NCI-H146 (cell line): ENCODE results near the gene FIZ1.

Experiments
- DNase-seq: peaks from one replicate; lab custom pipeline; 2025; lab: John Stamatoyannopoulos, UW

FIZ1 gene, protein sequence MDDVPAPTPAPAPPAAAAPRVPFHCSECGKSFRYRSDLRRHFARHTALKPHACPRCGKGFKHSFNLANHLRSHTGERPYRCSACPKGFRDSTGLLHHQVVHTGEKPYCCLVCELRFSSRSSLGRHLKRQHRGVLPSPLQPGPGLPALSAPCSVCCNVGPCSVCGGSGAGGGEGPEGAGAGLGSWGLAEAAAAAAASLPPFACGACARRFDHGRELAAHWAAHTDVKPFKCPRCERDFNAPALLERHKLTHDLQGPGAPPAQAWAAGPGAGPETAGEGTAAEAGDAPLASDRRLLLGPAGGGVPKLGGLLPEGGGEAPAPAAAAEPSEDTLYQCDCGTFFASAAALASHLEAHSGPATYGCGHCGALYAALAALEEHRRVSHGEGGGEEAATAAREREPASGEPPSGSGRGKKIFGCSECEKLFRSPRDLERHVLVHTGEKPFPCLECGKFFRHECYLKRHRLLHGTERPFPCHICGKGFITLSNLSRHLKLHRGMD

DNA sequence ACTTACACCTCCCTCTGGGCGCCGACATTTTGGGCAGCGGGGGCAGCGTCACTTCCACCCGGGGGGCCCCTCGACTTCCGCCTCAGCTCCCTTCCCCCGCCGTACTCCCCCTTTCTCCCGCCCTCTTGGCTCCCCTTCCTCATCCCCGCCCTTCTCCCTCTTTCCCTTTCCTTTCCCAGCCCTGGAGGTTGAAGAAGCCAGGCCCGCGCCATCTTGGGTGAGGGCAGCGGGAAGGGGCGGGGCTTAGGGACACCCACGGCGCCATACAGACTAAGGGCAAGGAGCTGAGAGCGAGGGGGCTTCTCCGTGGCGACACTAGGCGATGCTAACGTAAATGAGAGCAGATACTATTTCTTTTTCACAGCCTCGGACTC lies at the start of gene FIZ1:
FIZ1 (minus strand) TSS at position 50 of the 374 bp plus-strand sequence. CDS start 1,652 bp downstream, outside the sequence.
- peak; percentile 100 for DNase-seq

DNA sequence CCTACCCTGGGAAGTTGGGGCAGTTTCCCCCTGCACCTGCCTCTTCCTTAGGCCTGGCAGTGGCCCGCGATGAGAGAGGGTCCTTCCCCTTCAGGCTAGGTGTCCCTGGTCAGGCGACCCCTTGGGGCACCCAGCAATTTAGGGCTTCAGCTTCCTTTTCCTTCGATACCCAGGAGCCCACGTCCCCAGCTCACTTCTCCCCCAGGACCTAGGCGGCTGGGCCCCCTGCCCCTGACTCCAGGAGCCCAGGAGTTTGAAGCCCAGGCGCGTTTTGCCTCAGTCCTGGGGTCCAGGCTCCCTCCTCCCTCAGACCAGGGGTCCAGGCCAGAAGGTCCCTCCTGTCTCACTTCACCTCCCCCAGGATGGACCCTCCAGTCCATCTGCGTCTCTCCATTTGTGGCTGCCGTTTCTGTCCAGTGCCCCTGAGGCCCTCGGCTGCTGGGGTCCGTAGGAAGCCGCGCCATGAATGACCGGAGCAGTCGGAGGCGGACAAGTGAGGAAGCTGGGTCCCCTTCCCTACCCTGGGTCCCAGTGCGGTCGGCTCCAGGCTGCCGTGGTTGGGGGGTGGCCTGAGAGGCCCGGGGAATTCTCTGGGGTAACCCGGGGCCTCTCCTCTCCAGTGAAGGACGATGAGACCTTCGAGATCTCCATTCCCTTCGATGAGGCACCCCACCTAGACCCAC lies 49.4 kb upstream of the FIZ1 start:
- peak; percentile 24 for DNase-seq

DNA sequence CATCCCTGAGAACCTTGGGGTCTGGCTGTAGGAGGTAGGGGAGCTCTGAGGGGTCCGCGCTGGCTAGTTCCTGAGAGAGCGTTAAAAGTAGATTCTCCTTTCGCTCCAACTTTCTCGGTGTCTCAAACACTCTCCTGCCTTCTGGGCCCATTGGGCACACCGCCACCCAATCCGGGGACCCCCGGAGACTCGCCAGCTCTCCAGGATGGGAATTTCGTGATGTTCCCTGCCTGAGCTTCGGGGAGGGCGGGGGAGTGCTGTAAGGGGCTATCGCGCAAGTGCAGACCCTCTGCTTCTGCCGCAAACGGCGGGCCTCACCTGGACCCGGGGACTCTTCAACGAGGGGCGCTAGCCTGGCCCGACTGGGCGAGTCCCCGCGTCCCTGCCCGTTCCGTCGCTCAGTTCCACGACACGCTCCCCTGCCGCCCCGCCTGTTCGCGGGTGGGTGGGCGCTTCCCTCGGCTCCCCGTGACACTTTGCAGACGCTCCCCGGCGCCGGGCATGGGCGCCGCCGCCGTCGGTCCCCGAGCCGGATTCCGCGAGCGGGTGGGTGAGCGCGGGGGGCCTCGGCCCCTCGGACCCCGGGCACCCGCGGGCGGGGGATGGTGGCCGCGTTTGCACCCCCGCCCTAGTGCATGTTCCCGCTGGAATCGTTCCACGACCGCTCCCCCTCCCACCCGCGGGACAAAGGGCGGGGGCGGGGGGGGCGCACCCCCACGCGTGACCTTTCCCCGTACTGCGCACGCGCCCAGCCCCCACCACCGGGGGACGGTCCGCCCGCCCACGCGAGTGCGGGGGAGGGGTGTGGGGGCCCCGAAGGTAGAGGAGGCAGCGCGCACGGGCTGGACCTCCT lies 48.6 kb upstream of the FIZ1 start, which contains the start of gene CCDC106:
CCDC106 (plus strand) TSS at position 481 of the 853 bp plus-strand sequence. CDS start 835 bp downstream, outside the sequence.
- DNase-seq, result peak; percentile 55

DNA sequence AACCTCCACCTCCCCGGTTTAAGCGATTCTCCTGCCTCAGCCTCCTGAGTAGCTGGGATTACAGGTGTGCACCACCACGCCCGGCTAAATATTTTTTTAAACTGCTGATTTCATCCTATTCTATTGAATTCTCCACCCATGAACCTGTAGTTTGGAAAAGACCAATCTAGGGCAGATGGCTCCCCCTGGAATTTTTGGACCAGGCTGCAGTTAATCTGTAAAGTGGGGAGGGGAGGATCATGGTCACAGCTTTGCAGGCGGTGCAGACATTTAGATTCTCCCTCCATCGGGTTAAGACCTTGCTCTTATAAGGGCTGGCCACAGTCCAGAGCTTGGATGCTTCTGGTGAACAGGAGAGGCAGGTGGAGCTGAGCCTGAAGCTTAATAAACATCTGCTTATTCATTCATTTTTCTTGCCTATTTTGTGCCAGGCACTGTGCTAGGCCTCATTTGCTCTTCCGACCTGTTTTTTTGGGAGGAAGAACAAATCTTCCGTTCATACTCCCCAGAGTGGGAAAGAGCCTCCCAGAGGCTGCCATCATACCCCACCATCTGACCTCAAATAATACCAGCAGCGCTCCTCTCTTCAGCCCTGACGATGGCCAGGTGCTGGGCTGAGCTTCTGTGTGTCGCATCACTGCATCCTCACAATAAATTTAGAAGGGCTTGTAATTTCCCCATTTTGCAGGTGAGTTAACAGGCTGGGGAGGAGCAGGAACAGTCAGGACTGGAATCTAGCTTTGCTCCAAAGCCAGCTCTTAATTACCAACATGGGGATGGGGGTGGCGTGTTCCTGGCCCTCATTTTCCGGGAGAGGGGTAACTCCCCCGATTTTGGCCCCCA lies 47.8 kb upstream of the FIZ1 start:
- DNase-seq, result peak; percentile 18

DNA sequence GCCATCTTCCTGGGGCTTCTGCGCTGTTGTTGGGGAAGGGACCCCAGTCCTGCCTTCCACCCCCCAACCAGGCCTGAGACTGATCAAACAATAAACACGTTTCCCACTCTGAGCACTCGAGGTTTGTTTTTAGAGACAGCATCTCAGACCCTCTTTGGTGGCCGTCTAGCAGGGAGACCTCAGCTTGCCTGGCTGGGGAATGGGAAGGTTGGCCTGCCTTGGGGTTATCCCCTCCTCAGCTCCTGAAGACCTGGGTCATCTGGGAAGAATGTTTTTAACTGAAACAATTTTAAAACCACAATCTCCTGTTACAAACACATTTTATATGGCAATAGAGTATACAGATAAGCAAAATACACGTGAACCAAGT lies 46.2 kb upstream of the FIZ1 start:
- DNase-seq, result no peak

DNA sequence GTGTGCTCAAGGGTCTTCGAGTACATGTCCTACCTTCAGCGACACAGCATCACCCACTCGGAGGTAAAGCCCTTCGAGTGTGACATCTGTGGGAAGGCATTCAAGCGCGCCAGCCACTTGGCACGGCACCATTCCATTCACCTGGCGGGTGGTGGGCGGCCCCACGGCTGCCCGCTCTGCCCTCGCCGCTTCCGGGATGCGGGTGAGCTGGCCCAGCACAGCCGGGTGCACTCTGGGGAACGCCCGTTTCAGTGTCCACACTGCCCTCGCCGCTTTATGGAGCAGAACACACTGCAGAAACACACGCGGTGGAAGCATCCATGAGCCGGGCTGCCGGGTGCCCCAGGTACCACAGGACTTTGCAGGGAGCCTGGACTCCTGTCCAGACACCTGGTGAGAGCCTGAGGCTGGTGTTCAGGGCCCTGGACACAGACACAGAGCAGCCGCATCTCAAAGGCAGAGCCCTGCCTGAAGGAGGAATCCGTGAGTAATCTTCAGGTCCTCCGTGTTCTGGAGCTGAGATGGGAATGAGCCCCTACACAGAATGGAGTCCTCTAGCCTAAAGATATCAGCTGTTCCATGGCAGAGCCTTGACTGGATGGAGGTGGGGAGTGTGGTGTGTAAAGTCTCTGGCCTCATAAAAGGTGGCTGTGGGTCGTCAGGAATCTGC lies 45.7 kb upstream of the FIZ1 start:
- DNase-seq, result no peak

DNA sequence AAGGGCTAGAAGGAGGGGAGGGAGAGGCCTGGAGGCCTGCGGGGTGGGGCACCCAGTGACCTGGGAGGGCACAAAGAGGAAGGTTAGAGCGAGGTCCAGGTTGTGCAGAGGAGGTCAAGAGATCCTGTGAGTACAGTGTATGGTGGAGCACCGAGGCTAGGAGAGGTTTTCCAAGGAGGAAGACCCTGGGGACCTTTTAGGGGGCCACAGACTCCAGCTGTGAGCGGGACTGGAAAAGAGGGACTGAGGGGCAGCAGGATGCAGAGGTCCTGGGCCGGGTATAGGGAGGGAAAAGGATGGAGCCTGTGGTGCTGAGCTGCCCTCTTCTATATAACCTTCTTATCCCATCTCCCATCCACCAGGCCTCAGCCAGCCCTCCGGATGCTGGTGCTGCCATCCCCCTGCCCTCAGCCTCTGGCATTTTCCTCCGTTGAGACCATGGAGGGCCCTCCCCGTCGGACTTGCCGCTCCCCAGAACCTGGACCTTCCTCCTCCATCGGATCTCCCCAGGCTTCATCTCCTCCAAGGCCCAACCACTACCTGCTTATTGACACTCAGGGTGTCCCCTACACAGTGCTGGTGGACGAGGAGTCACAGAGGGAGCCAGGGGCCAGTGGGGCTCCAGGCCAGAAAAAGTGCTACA lies 45.0 kb upstream of the FIZ1 start:
- DNase-seq, result no peak

DNA sequence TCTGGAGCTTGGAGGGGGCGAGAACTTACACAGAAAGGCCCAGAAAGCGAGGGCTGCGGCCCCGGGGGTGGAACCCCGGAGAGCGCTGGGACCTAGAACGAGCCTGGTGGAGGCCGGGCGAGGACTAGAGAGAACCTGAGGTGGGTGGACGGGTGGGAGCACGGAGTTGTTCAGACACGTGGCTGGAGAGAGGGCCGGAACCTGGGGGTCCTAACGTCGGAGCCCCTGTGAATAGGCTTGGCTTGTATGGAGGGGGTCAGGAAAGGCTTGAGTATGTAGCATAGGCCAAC lies 44.5 kb upstream of the FIZ1 start:
- no peak for DNase-seq

DNA sequence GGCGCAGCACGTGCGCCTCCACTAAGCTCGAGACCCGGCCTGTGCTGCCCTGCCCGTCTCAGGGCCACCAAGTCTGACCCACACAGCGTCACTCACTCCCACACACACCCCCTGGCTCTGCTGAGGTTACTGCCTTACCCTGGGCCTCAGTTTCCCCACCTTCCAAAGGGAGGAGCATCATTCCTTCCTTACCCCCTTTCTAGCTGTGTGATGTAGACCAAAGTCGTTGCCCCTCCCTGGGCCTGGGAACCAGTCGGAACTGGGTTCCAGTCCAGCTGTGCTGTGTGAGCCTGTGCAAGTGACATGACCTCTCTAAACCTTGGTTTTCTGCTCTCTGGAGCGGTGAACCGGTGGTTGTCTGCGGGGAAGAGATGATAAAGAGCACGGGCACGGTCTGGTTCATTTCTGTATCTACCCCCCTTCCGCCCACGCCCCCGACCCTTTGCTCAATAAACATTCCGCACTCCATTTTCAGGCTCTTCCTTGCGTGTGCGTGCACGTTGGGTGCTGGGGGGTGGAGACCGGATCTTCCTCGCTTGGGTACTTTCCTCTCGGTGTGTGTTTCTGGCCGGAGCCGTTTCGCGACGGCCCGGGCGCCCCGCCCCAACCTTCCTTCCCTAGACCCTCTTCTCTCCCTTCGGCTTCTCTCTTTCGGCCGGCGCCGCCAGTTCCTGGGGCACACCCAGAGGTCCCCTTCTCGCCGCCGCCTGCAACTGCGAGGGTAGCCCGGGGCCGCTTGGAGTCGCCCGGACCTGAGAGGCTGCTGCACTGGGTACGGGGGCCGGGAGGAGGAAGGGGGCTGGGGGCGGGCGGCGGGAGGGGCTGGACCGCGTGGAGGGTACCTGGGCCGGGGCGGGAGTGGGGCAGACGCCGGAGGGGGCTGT lies 43.9 kb upstream of the FIZ1 start, which contains the start of gene ZNF581:
ZNF581 (plus strand) TSS at position 647 of the 884 bp plus-strand sequence. CDS start 923 bp downstream, outside the sequence.
- peak; percentile 76 for DNase-seq

DNA sequence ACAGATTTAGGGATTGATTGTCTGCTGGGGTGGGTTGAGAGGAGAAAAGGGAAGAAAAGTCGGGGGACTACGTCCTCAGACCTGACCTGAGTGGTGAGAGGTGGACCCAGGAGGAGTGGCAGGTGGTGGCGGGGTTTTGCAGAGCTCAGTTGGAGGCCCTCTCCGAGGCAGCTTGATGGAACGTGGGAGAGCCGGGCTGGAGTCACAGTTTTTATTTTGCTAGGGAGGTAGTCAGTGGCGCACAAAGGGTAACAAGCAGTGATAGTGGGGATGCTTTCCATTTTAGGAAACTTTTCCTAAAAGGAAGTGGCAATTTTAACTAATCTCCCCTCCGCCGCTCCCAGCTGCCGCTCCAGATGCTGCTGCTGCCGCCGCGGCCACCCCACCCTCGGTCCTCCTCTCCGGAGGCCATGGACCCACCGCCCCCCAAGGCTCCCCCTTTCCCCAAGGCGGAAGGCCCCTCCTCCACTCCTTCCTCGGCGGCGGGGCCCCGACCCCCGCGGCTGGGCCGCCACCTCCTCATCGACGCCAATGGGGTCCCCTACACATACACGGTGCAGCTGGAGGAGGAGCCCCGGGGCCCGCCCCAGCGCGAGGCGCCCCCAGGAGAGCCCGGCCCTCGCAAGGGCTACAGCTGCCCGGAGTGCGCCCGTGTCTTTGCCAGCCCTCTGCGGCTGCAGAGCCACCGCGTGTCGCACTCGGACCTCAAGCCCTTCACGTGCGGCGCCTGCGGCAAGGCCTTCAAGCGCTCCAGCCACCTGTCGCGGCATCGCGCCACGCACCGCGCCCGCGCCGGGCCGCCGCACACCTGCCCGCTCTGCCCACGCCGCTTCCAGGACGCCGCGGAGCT lies 43.1 kb upstream of the FIZ1 start:
- peak; percentile 62 for DNase-seq

DNA sequence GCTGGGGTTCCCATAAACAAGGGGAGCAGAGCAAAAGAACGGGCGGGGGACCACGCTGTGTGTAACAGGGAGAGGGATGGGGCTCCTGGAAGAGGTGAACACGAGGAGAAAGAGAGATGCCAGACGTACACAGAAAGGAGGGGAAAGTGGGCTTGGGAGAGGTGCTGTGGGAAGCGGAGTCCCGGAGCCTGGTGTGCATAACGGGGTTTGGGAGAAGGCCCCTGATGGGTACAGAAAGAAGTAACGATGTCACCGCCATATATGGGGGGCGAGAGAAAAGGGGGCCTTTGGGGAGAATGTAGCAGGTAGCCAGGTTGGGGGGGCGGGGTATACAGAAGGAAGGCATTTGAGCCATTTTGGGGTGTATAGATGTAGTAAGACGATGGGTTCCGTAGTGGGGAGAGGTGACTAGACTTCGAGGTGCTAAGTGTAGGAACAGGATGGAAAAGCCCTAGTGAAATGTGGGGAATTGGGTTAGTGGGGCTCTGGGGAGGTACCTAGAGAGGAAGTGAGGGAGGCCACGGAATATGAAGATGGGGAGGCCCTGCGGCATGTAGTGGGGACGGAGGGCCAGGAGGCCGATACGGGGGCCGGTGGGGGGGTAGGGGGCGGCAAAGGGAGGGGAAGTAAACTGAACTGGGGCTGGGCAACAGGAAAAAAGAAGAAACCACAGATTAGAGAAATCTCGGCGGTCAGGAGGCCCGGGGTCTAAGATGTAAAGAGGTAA lies 42.3 kb upstream of the FIZ1 start:
- peak; percentile 76 for DNase-seq

DNA sequence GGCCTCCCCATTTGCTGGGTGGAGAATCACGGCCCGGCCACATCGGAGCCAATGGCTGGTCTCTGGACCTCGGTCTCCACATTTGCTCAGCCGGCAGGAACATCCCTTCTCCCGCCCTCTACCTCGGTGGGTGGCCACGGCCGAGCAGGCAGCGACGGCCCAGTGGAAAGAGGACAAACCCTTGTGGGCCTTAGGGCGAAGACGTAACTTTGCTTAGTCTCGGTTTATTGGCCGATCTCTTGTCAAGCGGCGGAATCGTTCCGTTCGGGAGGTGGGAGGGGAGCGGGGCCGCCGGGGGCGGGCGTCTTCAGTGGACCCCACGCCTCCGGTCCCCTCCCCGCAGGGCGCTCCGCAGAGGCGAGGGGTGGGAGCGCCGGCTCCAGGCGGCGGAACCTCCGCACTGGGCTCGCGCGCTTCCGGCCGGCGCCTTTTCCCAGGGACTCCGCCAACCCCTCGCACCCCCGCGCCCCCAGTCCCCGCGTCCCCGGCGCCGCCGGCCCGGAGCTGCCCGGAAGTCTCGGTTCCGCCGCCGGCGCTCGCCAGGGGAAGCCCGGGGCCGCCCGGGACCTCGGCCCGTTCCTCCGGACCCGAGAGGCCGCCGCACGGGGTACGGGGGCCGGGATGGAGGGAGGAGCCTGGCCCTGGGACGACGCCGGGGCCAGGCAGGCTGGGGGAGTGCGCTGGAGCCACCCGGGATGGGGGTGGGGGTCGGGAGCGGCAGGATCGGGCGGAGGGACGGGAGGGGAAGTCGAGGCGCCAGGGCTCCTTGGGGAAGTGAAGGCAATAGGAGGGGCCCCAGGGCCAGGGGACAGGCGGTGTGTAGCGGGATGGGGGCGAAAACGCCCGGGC lies 41.5 kb upstream of the FIZ1 start, which contains the start of gene ZNF580:
ZNF580 (plus strand) TSS at position 426 of the 849 bp plus-strand sequence. CDS start 1,507 bp downstream, outside the sequence.
- peak; percentile 93 for DNase-seq

DNA sequence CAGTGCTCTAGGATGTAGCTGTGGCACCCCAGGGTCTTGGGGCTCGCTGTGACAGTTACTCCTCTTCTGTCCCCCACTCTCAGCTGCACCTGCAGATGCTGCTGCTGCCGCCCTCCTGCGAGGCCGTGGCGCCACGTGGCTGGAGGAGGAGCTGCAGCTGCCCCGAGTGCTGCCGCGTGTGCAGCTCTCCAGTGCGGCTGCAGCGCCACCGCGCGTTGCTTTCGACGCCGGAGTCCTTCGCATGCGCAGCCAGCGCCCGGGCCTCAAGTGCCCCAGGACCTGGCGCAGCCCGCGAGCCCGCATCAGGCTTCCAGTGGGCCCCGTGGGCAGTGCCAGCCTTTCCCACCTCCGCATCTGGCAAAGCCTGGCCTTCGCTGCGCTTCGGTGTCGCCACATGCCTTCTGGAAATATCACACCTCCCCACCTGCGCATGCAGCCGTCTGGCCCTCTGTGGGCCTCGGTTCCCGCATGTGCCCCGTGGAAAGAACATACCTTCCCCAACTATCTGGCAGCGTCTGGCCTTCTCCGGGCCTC lies 40.8 kb upstream of the FIZ1 start:
- DNase-seq, result peak; percentile 72

DNA sequence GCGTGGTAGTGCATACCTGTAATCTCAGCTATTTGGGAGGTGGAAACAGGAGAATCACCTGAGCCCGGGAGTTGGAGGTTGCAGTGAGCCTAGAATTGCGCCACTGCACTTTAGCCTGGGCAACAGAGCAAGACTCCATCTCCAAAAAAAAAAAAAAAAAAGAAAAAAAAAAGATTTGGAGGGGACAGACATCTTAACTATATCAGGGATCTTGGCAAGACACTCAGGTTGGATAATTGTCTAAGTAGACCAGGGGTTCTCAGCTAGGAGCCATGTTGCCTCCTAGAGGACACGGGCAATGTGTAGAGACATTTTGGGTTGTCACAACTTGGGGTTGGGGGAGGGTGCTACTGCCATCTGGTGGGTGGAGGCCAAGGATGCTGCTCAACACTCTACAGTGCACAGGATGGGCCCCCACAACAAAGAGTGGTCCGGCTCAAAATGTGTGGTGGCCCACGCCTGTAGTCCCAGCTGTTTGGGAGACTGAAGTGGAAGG lies 39.6 kb upstream of the FIZ1 start:
- DNase-seq, result peak; percentile 33

DNA sequence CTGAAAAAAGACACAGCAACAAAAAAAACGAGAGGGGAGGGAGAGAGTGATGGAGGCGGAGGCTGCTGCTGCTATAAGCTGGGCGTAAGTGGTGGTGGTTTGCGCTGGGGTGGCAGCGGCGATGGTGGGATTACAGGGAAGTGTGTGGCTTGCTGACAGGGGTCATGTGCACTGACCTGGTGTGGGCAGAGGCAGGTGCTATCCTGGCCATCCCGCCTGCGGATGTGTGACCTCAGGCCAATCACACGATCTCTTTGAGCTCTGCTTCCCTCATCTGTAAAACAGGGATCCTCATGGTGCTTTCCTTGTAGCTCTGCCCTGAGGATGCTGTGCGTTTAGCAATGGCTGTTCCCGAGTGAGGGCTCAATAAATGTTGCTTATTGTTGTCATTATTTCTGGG lies 38.2 kb upstream of the FIZ1 start:
- no peak for DNase-seq

DNA sequence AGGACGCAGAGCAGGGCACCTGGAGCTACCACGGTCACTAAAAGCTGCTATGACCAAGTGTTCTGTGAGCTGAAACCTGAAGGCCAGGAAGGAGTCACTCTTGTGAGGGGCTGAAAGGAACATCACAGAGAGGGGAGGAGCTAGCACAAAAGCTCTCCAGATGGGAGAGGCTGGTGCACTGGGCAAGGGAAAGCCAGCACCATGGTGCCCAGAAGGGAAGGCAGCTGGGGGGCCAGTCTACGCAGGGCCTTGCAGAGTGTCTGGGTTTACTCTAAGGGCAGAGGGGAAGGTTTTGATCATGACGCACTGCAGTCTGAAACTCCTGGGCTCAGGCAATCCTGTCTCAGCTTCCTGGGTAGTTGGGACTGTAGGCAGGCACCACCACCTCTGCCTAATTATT lies 37.4 kb upstream of the FIZ1 start:
- DNase-seq, result no peak
